NT2/D1 (cell line): Measurements from ENCODE around the gene CHI3L2.

Experiments
- DNase-seq: peaks from one replicate; pipeline ENCODE4 v3.0.0-alpha.2; 2011; ENCODE audit warnings: low read depth, low spot score
- H3K27me3 ChIP-seq: 2 replicates; pipeline ENCODE4 v1.6.0; 2011; ENCODE audit warnings: mild to moderate bottlenecking; ENCODE audit not compliant: insufficient read length, insufficient read depth
- H3K36me3 ChIP-seq: 2 replicates; pipeline ENCODE4 v1.6.1; 2011; ENCODE audit warnings: mild to moderate bottlenecking, low read length, mixed read lengths; ENCODE audit not compliant: insufficient read depth, insufficient read length
- H3K4me1 ChIP-seq: 2 replicates; pipeline ENCODE4 v1.5.1; 2011; ENCODE audit not compliant: insufficient read depth, insufficient read length
- H3K4me3 ChIP-seq: 2 replicates; pipeline ENCODE4 v1.5.1; 2011; ENCODE audit warnings: low read depth; ENCODE audit not compliant: insufficient read length
- H3K9ac ChIP-seq: 2 replicates; pipeline ENCODE4 v1.6.0; 2011; ENCODE audit warnings: low read depth; ENCODE audit not compliant: insufficient read length
- H3K9me3 ChIP-seq: 2 replicates; pipeline ENCODE4 v1.5.1; 2011; ENCODE audit warnings: mild to moderate bottlenecking, low read length; ENCODE audit not compliant: insufficient read depth
- SUZ12 ChIP-seq: IDR thresholded peaks from 2 replicates; pipeline ENCODE4 v1.6.1; 2011; ENCODE audit not compliant: insufficient read length, insufficient read depth; ENCODE audit errors: extremely low read depth
- YY1 ChIP-seq: IDR thresholded peaks from 2 replicates; pipeline ENCODE4 v1.6.1; 2011; ENCODE audit not compliant: insufficient read length, insufficient read depth
- ZNF274 ChIP-seq: IDR thresholded peaks from 2 replicates; pipeline ENCODE4 v1.6.1; 2011; ENCODE audit warnings: mild to moderate bottlenecking, low read depth, low read length

Gene CHI3L2

GRCh38 chr1:111279144-111279543 lies 51.6 kb downstream of the CHI3L2 start:
- TF ChIP-seq ZNF274 = no peak
- TF ChIP-seq SUZ12 = no peak
- TF ChIP-seq YY1 = no peak
- Histone ChIP-seq H3K4me3 (no peak overlapping the region), H3K36me3 (no peaks in the 10 kb centered on the region), H3K9me3 (peaks cover 5% of the 10 kb centered on the region; the same call in 1 of the 2 replicates), H3K9ac (no peak overlapping the region), H3K4me1 (no peaks in the 10 kb centered on the region), H3K27me3 (no peaks in the 10 kb centered on the region)
- DNase-seq = no peak

- TF ChIP-seq SUZ12 = no peak
- TF ChIP-seq ZNF274 = no peak
- TF ChIP-seq YY1 = no peak
- H3K9ac ChIP-seq = no peak overlapping the region
- no peaks in the 10 kb centered on the region for H3K36me3 ChIP-seq
- H3K9me3 ChIP-seq = peaks cover 5% of the 10 kb centered on the region; the same call in 1 of the 2 replicates
- no peaks in the 10 kb centered on the region for H3K4me1 ChIP-seq
- H3K4me3 ChIP-seq = no peak overlapping the region
- no peaks in the 10 kb centered on the region for H3K27me3 ChIP-seq
- no peak for DNase-seq
Observed at GRCh38 chr1:111280267-111280666, 52.8 kb downstream of the CHI3L2 start.

GRCh38 chr1:111281411-111281810 lies 53.9 kb downstream of the CHI3L2 start:
- H3K4me3 ChIP-seq = no peak overlapping the region

GRCh38 chr1:111283838-111284237 lies 56.3 kb downstream of the CHI3L2 start:
- Histone ChIP-seq H3K4me3 (no peak overlapping the region), H3K36me3 (no peaks in the 10 kb centered on the region), H3K4me1 (no peaks in the 10 kb centered on the region), H3K27me3 (no peaks in the 10 kb centered on the region), H3K9ac (no peak overlapping the region), H3K9me3 (no peaks in the 10 kb centered on the region)
- TF ChIP-seq YY1 (no peak), ZNF274 (no peak), SUZ12 (no peak)
- no peak for DNase-seq

More at GRCh38 chr1:111281411-111281810, 53.9 kb downstream of the CHI3L2 start:
- Histone ChIP-seq H3K36me3 (no peaks in the 10 kb centered on the region), H3K9ac (no peak overlapping the region), H3K27me3 (no peaks in the 10 kb centered on the region), H3K9me3 (peaks cover 5% of the 10 kb centered on the region; the same call in 1 of the 2 replicates), H3K4me1 (no peaks in the 10 kb centered on the region)
- DNase-seq = no peak
- TF ChIP-seq SUZ12 (no peak), ZNF274 (no peak), YY1 (no peak)

GRCh38 chr1:111285879-111286278 lies 58.4 kb downstream of the CHI3L2 start:
- H3K9ac ChIP-seq = no peak overlapping the region
- H3K9me3 ChIP-seq = no peaks in the 10 kb centered on the region
- TF ChIP-seq ZNF274 (no peak), YY1 (no peak), SUZ12 (no peak)
- no peaks in the 10 kb centered on the region for H3K36me3 ChIP-seq
- DNase-seq = no peak
- H3K27me3 ChIP-seq = no peaks in the 10 kb centered on the region
- H3K4me3 ChIP-seq = no peak overlapping the region
- H3K4me1 ChIP-seq = no peaks in the 10 kb centered on the region

GRCh38 chr1:111286912-111287311 lies 59.4 kb downstream of the CHI3L2 start:
- no peak overlapping the region for H3K4me3 ChIP-seq

GRCh38 chr1:111289371-111289770 lies 61.9 kb downstream of the CHI3L2 start:
- Histone ChIP-seq H3K36me3 (no peaks in the 10 kb centered on the region), H3K4me1 (no peaks in the 10 kb centered on the region), H3K27me3 (no peaks in the 10 kb centered on the region), H3K4me3 (no peak overlapping the region), H3K9ac (no peak overlapping the region), H3K9me3 (no peaks in the 10 kb centered on the region)
- TF ChIP-seq YY1 (no peak), ZNF274 (no peak), SUZ12 (no peak)
- no peak for DNase-seq

More at GRCh38 chr1:111286912-111287311, 59.4 kb downstream of the CHI3L2 start:
- DNase-seq = no peak
- Histone ChIP-seq H3K36me3 (no peaks in the 10 kb centered on the region), H3K27me3 (no peaks in the 10 kb centered on the region), H3K9ac (no peak overlapping the region), H3K9me3 (no peaks in the 10 kb centered on the region), H3K4me1 (no peaks in the 10 kb centered on the region)
- TF ChIP-seq SUZ12 (no peak), ZNF274 (no peak), YY1 (no peak)
